ENCODE measurements around the gene MT4. TPM values are rescaled to one million over a fixed set of nuclear protein-coding genes. Genes with fewer than 3 reads are reported as not detected.
A peak's percentile ranks its signal among the peaks of the same experiment; 100 is the strongest.
"Not testable (repeated sequence)": the region's sequence is repeated elsewhere in the genome, so short reads cannot be mapped to it uniquely, and the experiment has no call there.

MT4 gene
- total RNA-seq, 1 donor from 2014 or later: not detected

GRCh38 chr16:56571525-56571924 lies 6.7 kb downstream of the MT4 start:
- Mint-ChIP-seq H3K4me1 (no peaks in the 10 kb centered on the region), H3K27ac (no peak overlapping the region), H3K27me3 (peaks cover 4% of the 10 kb centered on the region), H3K9me3 (peaks cover 5% of the 10 kb centered on the region), H3K4me3 (no peak overlapping the region), H3K36me3 (ENCODE audit: low read depth) (no peaks in the 10 kb centered on the region)
- DNase-seq: no peak
- no peak for ATAC-seq (ENCODE audit: low read depth)
- ChIA-PET CTCF (no interaction called here), POLR2A (no interaction called here)
- no peak for TF ChIP-seq CTCF (IDR thresholded peaks at IDR 0.05)
- intact Hi-C loops (cut with micrococcal nuclease): loop anchor here (10.0 kb wide), 1 partner anchor 57 kb away; no protein-coding TSS in a partner anchor

GRCh38 chr16:56574625-56575024 lies 9.8 kb downstream of the MT4 start:
- intact Hi-C loops (cut with micrococcal nuclease): loop anchor here (5.0 to 10.0 kb wide), 3 partner anchors 60 to 593 kb away; partner anchors contain the start of gene MT1X
- no peak for DNase-seq
- TF ChIP-seq CTCF (IDR thresholded peaks at IDR 0.05): no peak
- Mint-ChIP-seq H3K27ac (no peak overlapping the region), H3K36me3 (ENCODE audit: low read depth) (no peaks in the 10 kb centered on the region), H3K27me3 (no peaks in the 10 kb centered on the region), H3K9me3 (peaks cover 5% of the 10 kb centered on the region), H3K4me3 (no peak overlapping the region), H3K4me1 (no peaks in the 10 kb centered on the region)
- ChIA-PET POLR2A (no interaction called here), CTCF (no interaction called here)
- no peak for ATAC-seq (ENCODE audit: low read depth)

GRCh38 chr16:56576585-56577299 lies 11.9 kb downstream of the MT4 start:
- intact Hi-C loops (cut with micrococcal nuclease): loop anchor here (1.0 to 10.0 kb wide), 5 partner anchors 24 to 591 kb away; partner anchors contain the start of gene MT1X
- DNase-seq (peak; percentile 67), ATAC-seq (ENCODE audit: low read depth) (peak; percentile 96)
- ChIA-PET CTCF (interaction anchor here (0.7 to 2.6 kb wide), 6 partner anchors 24 to 125 kb away, joined by 3 to 34 read pairs (median 3); no protein-coding TSS in a partner anchor), POLR2A (interaction anchor here (1.0 kb wide), 1 partner anchor 125 kb away, joined by 7 read pairs; no protein-coding TSS in a partner anchor)
- no peaks in the 10 kb centered on the region for H3K4me1 Mint-ChIP-seq
- no peaks in the 10 kb centered on the region for H3K36me3 Mint-ChIP-seq (ENCODE audit: low read depth)
- peaks cover 3% of the 10 kb centered on the region for H3K27me3 Mint-ChIP-seq
- H3K4me3 Mint-ChIP-seq: no peak overlapping the region
- TF ChIP-seq CTCF (IDR thresholded peaks at IDR 0.05): no peak
- peaks cover 5% of the 10 kb centered on the region for H3K9me3 Mint-ChIP-seq
- no peak overlapping the region for H3K27ac Mint-ChIP-seq

GRCh38 chr16:56577300-56577625 lies 12.4 kb downstream of the MT4 start:
- TF ChIP-seq CTCF (IDR thresholded peaks at IDR 0.05): no peak
- no peak for DNase-seq
- no peak for ATAC-seq (ENCODE audit: low read depth)
- H3K4me1 Mint-ChIP-seq: no peaks in the 10 kb centered on the region
- peaks cover 4% of the 10 kb centered on the region for H3K27me3 Mint-ChIP-seq
- POLR2A ChIA-PET: interaction anchor here (1.0 kb wide), 1 partner anchor 125 kb away, joined by 7 read pairs; no protein-coding TSS in a partner anchor
- no peak overlapping the region for H3K4me3 Mint-ChIP-seq
- intact Hi-C loops (cut with micrococcal nuclease): loop anchor here (1.0 to 10.0 kb wide), 5 partner anchors 23 to 590 kb away; partner anchors contain the start of gene MT1X
- no peaks in the 10 kb centered on the region for H3K36me3 Mint-ChIP-seq (ENCODE audit: low read depth)
- H3K9me3 Mint-ChIP-seq: peaks cover 5% of the 10 kb centered on the region
- CTCF ChIA-PET: interaction anchor here (0.9 to 2.6 kb wide), 5 partner anchors 23 to 125 kb away, joined by 3 to 34 read pairs (median 3); no protein-coding TSS in a partner anchor
- H3K27ac Mint-ChIP-seq: no peak overlapping the region

- ChIA-PET POLR2A (interaction anchor here (0.6 to 0.7 kb wide), 2 partner anchors 108 to 122 kb away, joined by 3 to 6 read pairs; no protein-coding TSS in a partner anchor), CTCF (no interaction called here)
- intact Hi-C loops (cut with micrococcal nuclease): no loop called here
- ATAC-seq (ENCODE audit: low read depth) (no peak), DNase-seq (no peak)
- no peak for TF ChIP-seq CTCF (IDR thresholded peaks at IDR 0.05)
- H3K4me3 Mint-ChIP-seq: no peak overlapping the region
- no peak overlapping the region for H3K27ac Mint-ChIP-seq
- no peaks in the 10 kb centered on the region for H3K36me3 Mint-ChIP-seq (ENCODE audit: low read depth)
- no peaks in the 10 kb centered on the region for H3K4me1 Mint-ChIP-seq
- no peaks in the 10 kb centered on the region for H3K9me3 Mint-ChIP-seq
- H3K27me3 Mint-ChIP-seq: peaks cover 20% of the 10 kb centered on the region
Observed at GRCh38 chr16:56580391-56581048, 15.6 kb downstream of the MT4 start.

GRCh38 chr16:56582911-56583310 lies 18.0 kb downstream of the MT4 start:
- H3K4me3 Mint-ChIP-seq; H3K9me3 Mint-ChIP-seq; POLR2A ChIA-PET; intact Hi-C loops (cut with micrococcal nuclease); H3K36me3 Mint-ChIP-seq (ENCODE audit: low read depth); ATAC-seq (ENCODE audit: low read depth); H3K27ac Mint-ChIP-seq; CTCF ChIA-PET; DNase-seq; H3K4me1 Mint-ChIP-seq: not testable (repeated sequence)
- peaks cover 31% of the 10 kb centered on the region for H3K27me3 Mint-ChIP-seq

Measured in activated B cell treated with CpG ODN at 0.5 μM for 24 hours (primary cell).